ENCODE measurements around the gene CNOT4. TPM values are rescaled to one million over a fixed set of nuclear protein-coding genes. Genes with fewer than 3 reads are reported as not detected.

Gene CNOT4
- total RNA-seq, 1 experiment from 2014 or later, result 14.6 TPM

- no peak for TF ChIP-seq ERG (CRISPR knock-in tag; IDR thresholded peaks at IDR 0.05)
- TF ChIP-seq USF2 (CRISPR knock-in tag; IDR thresholded peaks at IDR 0.05), result no peak
- TF ChIP-seq IRF2 (CRISPR knock-in tag; IDR thresholded peaks at IDR 0.05; ENCODE audit: borderline replicate concordance, low read depth), result no peak
- no peak for TF ChIP-seq NR2C2 (CRISPR knock-in tag; IDR thresholded peaks at IDR 0.05)
- TF ChIP-seq FOXJ3 (CRISPR knock-in tag; IDR thresholded peaks at IDR 0.05; ENCODE audit: borderline replicate concordance), result no peak
- no peak for TF ChIP-seq JUN (CRISPR knock-in tag; IDR thresholded peaks at IDR 0.05)
- TF ChIP-seq ATF2 (CRISPR knock-in tag; IDR thresholded peaks at IDR 0.05; ENCODE audit: borderline replicate concordance, low read depth), result no peak
- no peak for TF ChIP-seq CREB1 (CRISPR knock-in tag; IDR thresholded peaks at IDR 0.05)
- TF ChIP-seq JAZF1 (CRISPR knock-in tag; IDR thresholded peaks at IDR 0.05), result no peak
- no peak for TF ChIP-seq TEAD1 (CRISPR knock-in tag; IDR thresholded peaks at IDR 0.05)
- TF ChIP-seq HMGA2 (CRISPR knock-in tag; IDR thresholded peaks at IDR 0.05), result no peak
- TF ChIP-seq SOX15 (CRISPR knock-in tag; IDR thresholded peaks at IDR 0.05), result no peak
Observed at GRCh38 chr7:135388616-135389015, 121.3 kb downstream of the CNOT4 start (continued).

GRCh38 chr7:135386776-135387175, 123.1 kb downstream of the CNOT4 start:
- Mint-ChIP-seq H3K9me3 (no peaks in the 10 kb centered on the region), H3K36me3 (no peaks in the 10 kb centered on the region), H3K27me3 (ENCODE audit: low read depth) (no peaks in the 10 kb centered on the region), H3K4me1 (peaks cover 21% of the 10 kb centered on the region), H3K27ac (peak overlapping the region; percentile 50), H3K4me3 (no peak overlapping the region)
- DNase-seq (ENCODE audit: low spot score) (no peak), ATAC-seq (no peak; the same call in 1 of the 2 replicates)
- ChIA-PET CTCF (interaction anchor here (0.7 to 1.5 kb wide), 3 partner anchors 51 to 124 kb away, joined by 3 to 7 read pairs (median 4); no protein-coding TSS in a partner anchor), POLR2A (no interaction called here)
- TF ChIP-seq ZNF416 (CRISPR knock-in tag; IDR thresholded peaks at IDR 0.05) (no peak), CREM (CRISPR knock-in tag; IDR thresholded peaks at IDR 0.05) (no peak), IRF1 (CRISPR knock-in tag; IDR thresholded peaks at IDR 0.05) (no peak), KAT7 (CRISPR knock-in tag; IDR thresholded peaks at IDR 0.05; ENCODE audit: borderline replicate concordance) (no peak), SMAD4 (CRISPR knock-in tag; IDR thresholded peaks at IDR 0.05) (no peak), GABPB1 (CRISPR knock-in tag; IDR thresholded peaks at IDR 0.05) (no peak), ZNF423 (CRISPR knock-in tag; IDR thresholded peaks at IDR 0.05) (no peak), JUN (CRISPR knock-in tag; IDR thresholded peaks at IDR 0.05) (no peak), FOXP1 (CRISPR knock-in tag; IDR thresholded peaks at IDR 0.05; ENCODE audit: borderline replicate concordance) (no peak), ZNF671 (CRISPR knock-in tag; IDR thresholded peaks at IDR 0.05) (no peak), PRRX2 (CRISPR knock-in tag; IDR thresholded peaks at IDR 0.05) (no peak), E2F5 (CRISPR knock-in tag; IDR thresholded peaks at IDR 0.05) (no peak), FOXP4 (CRISPR knock-in tag; IDR thresholded peaks at IDR 0.05) (no peak), ZMAT4 (CRISPR knock-in tag; IDR thresholded peaks at IDR 0.05) (no peak), NFATC4 (CRISPR knock-in tag; IDR thresholded peaks at IDR 0.05) (no peak), ZNF425 (CRISPR knock-in tag; conservative IDR thresholded peaks at IDR 0.05) (no peak)

All from WTC11 (cell line).